ENCODE results near the gene DNAJC7.

Gene DNAJC7

DNA sequence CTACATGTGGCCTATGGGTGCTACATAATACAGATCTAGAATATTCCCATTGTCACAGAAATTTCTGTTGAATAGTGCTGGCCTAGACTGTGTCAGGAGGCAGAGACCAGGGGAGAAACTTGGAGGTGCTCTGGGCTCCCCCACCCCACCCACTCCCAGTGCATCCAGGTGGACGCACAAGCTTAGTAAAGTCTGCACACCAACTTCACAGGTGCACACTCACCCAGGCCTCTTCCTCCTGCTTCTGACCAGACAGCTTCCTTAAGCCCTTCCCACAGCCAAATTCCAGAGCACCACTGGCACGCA, 58.3 kb downstream of the DNAJC7 start:
- Histone ChIP-seq H3K27me3 (ENCODE audit: low read length) (no peaks in the 10 kb centered on the region), H3F3A (ENCODE audit: insufficient read depth) (no peaks in the 10 kb centered on the region), H3K79me2 (ENCODE audit: insufficient read depth, low read length) (no peaks in the 10 kb centered on the region), H3K27ac (ENCODE audit: low read depth, low read length) (no peak overlapping the region), H3K9ac (ENCODE audit: low read length) (no peak overlapping the region), H4K20me1 (ENCODE audit: low read depth, low read length) (no peaks in the 10 kb centered on the region), H3K36me3 (ENCODE audit: low read length) (no peaks in the 10 kb centered on the region), H2AFZ (ENCODE audit: low read depth, low read length, severe bottlenecking) (no peak overlapping the region), H3K9me2 (replicated peaks; ENCODE audit: insufficient read depth, low read length) (no peaks in the 10 kb centered on the region), H3K4me3 (ENCODE audit: insufficient read depth, low read length, poor library complexity, severe bottlenecking) (no peak overlapping the region), H3K9me3 (ENCODE audit: insufficient read depth, low read length) (no peaks in the 10 kb centered on the region), H3K4me2 (ENCODE audit: low read depth, low read length, poor library complexity, severe bottlenecking) (no peak overlapping the region)
- TF ChIP-seq EZH2phosphoT487 (conservative IDR thresholded peaks at IDR 0.05; ENCODE audit: low read length) = no peak
- TF ChIP-seq, protein P1, sequence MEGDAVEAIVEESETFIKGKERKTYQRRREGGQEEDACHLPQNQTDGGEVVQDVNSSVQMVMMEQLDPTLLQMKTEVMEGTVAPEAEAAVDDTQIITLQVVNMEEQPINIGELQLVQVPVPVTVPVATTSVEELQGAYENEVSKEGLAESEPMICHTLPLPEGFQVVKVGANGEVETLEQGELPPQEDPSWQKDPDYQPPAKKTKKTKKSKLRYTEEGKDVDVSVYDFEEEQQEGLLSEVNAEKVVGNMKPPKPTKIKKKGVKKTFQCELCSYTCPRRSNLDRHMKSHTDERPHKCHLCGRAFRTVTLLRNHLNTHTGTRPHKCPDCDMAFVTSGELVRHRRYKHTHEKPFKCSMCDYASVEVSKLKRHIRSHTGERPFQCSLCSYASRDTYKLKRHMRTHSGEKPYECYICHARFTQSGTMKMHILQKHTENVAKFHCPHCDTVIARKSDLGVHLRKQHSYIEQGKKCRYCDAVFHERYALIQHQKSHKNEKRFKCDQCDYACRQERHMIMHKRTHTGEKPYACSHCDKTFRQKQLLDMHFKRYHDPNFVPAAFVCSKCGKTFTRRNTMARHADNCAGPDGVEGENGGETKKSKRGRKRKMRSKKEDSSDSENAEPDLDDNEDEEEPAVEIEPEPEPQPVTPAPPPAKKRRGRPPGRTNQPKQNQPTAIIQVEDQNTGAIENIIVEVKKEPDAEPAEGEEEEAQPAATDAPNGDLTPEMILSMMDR (IDR thresholded peaks at IDR 0.05; ENCODE audit: insufficient read depth, low read length, poor library complexity, severe bottlenecking) = no peak

DNA sequence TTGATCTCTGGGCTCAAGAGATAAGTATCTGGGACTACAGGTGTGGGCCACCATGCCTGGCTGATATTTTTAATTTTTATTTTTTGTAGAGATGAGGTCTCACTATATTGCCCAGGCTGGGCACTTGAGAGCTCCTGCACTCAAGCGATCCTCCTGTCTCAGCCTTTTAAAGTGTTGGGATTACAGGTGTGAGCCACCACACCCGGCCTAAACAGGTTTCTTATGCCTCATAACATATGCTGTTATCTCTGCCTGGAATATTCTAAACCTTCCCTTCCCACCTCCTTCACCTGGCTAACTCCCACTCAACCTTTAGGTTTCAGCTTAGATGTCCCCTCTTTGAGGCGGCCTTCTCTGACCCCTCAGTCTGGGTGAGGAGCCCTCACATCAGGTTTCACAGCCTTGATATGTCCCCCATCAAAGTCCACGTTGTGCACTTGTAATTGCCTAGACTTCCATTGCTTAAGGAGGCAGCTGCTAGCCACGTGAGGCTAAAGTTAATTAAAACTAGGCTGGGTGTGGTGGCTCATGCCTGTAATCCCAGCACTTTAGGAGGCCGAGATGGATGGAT, 59.3 kb downstream of the DNAJC7 start:
- Histone ChIP-seq H4K20me1 (ENCODE audit: low read depth, low read length) (no peaks in the 10 kb centered on the region), H3K27me3 (ENCODE audit: low read length) (no peaks in the 10 kb centered on the region), H3K4me3 (ENCODE audit: insufficient read depth, low read length, poor library complexity, severe bottlenecking) (no peak overlapping the region), H3K9me3 (ENCODE audit: insufficient read depth, low read length) (no peaks in the 10 kb centered on the region), H3K79me2 (ENCODE audit: insufficient read depth, low read length) (no peaks in the 10 kb centered on the region), H2AFZ (ENCODE audit: low read depth, low read length, severe bottlenecking) (no peak overlapping the region), H3F3A (ENCODE audit: insufficient read depth) (no peaks in the 10 kb centered on the region), H3K9me2 (replicated peaks; ENCODE audit: insufficient read depth, low read length) (no peaks in the 10 kb centered on the region), H3K9ac (ENCODE audit: low read length) (no peak overlapping the region), H3K4me2 (ENCODE audit: low read depth, low read length, poor library complexity, severe bottlenecking) (no peak overlapping the region), H3K36me3 (ENCODE audit: low read length) (no peaks in the 10 kb centered on the region), H3K27ac (ENCODE audit: low read depth, low read length) (no peak overlapping the region)
- TF ChIP-seq, protein P1 (IDR thresholded peaks at IDR 0.05; ENCODE audit: insufficient read depth, low read length, poor library complexity, severe bottlenecking) = no peak

DNA sequence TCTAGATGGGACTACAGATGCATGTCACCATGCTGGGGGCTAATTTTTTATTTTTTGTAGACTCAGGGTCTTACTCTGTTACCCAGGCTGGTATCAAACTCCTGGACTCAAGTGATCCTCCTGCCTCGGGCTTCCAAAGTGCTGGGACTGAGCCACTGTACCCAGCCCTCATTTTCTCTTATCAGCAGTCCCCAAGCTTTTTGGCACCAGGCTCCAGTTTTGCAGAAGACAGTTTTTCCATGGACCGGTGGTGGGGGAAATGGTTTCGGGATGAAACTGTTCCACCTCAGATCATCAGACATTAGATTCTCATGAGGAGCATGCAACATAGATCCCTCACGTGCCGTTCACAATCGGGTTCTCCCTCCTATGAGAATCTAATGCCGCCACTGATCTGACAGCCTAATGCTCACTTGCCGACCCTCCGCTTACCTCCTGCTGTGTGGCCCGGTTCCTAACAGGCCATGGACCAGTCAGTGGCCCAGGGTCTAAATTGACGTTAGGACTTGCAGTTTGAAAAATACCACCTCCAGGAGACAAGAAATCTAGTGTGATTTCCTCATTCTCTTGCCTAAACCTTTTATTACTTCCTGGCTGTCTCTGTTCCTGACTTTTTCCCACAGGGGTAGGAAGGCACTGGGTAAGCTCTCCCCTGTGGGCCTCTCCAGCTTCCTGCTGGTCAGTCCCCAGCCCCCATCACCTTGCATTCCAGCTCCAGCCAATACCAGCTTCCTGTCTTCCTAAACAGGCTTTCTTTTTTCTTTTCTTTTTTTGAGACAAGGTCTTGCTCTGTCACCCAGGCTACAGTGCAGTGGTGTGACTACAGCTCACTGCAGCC, 60.0 kb downstream of the DNAJC7 start:
- no peak overlapping the region for H3K4me2 ChIP-seq (ENCODE audit: low read depth, low read length, poor library complexity, severe bottlenecking)
- no peaks in the 10 kb centered on the region for H3F3A ChIP-seq (ENCODE audit: insufficient read depth)
- no peaks in the 10 kb centered on the region for H3K9me2 ChIP-seq (replicated peaks; ENCODE audit: insufficient read depth, low read length)
- H2AFZ ChIP-seq (ENCODE audit: low read depth, low read length, severe bottlenecking) = no peak overlapping the region
- no peak overlapping the region for H3K9ac ChIP-seq (ENCODE audit: low read length)
- H3K79me2 ChIP-seq (ENCODE audit: insufficient read depth, low read length) = no peaks in the 10 kb centered on the region
- H4K20me1 ChIP-seq (ENCODE audit: low read depth, low read length) = no peaks in the 10 kb centered on the region
- TF ChIP-seq EZH2phosphoT487 (conservative IDR thresholded peaks at IDR 0.05; ENCODE audit: low read length) = no peak
- TF ChIP-seq, protein P1 (IDR thresholded peaks at IDR 0.05; ENCODE audit: insufficient read depth, low read length, poor library complexity, severe bottlenecking) = no peak
- H3K4me3 ChIP-seq (ENCODE audit: insufficient read depth, low read length, poor library complexity, severe bottlenecking) = no peak overlapping the region
- H3K27ac ChIP-seq (ENCODE audit: low read depth, low read length) = no peak overlapping the region
- no peaks in the 10 kb centered on the region for H3K36me3 ChIP-seq (ENCODE audit: low read length)
- H3K27me3 ChIP-seq (ENCODE audit: low read length) = no peaks in the 10 kb centered on the region
- H3K9me3 ChIP-seq (ENCODE audit: insufficient read depth, low read length) = no peaks in the 10 kb centered on the region
